Transverse colon (tissue), 4 donors: ENCODE results near the gene SALL2.

Experiments
- CTCF ChIP-seq, 5 experiments: fragments of 200-600 bp in 3 of 5; fragments of 450-650 bp in 2 of 5; sonication (generic) in 3 of 5; IDR thresholded peaks; 1 replicate in 2 of 5; 2 replicates in 3 of 5; pipeline ENCODE4 v1.5.1; 2016 to 2017; ENCODE audit warnings: antibody characterized with exemption in 5 of 5, inconsistent platforms in 3 of 5, mild to moderate bottlenecking in 2 of 5, moderate library complexity in 1 of 5
- EP300 ChIP-seq: sonication (generic); formaldehyde crosslinking; IDR thresholded peaks from one replicate; pipeline ENCODE4 v1.6.1; 2017; ENCODE audit warnings: antibody characterized with exemption, low read depth
- POLR2A ChIP-seq: fragments of 450-650 bp; IDR thresholded peaks from one replicate; pipeline ENCODE4 v1.6.1; 2016; ENCODE audit warnings: antibody characterized with exemption, mild to moderate bottlenecking, moderate library complexity
- POLR2AphosphoS5 ChIP-seq, 3 donors: sonication (generic); formaldehyde crosslinking; IDR thresholded peaks; one replicate each; pipeline ENCODE4 v1.6.1; 2016; ENCODE audit warnings: antibody characterized with exemption in 3 of 3

- no peak for TF ChIP-seq CTCF (IDR thresholded peaks at IDR 0.05)
- no peak for TF ChIP-seq POLR2AphosphoS5 (IDR thresholded peaks at IDR 0.05)
- TF ChIP-seq POLR2A = no peak
- no peak for TF ChIP-seq EP300
Measured at GRCh38 chr14:21533294-21533693, 7.1 kb upstream of the SALL2 start.
